Naive thymus-derived CD4-positive, alpha-beta T cell (primary cell): ENCODE data around the gene S100PBP. TPM values are rescaled to one million over a fixed set of nuclear protein-coding genes. Genes with fewer than 3 reads are reported as not detected.

Experiments used
- ATAC-seq: fragments of 150-1000 bp; cut with Tn5 transposase; 2 replicates; pipeline ENCODE4 v1.10.0; 2021; ENCODE audit warnings: mild to moderate bottlenecking, moderate library complexity
- CTCF ChIA-PET: fragments of 350-600 bp; sonication (Branson Sonifier 250); formaldehyde crosslinking; loops from one replicate; lab custom pipeline; 2021; ENCODE audit warnings: antibody characterized with exemption; lab: Charles Lee
- POLR2A ChIA-PET: fragments of 350-600 bp; sonication (Branson Sonifier 250); formaldehyde crosslinking; loops from one replicate; lab custom pipeline; 2021; ENCODE audit warnings: antibody characterized with exemption, inconsistent platforms; lab: Charles Lee
- DNase-seq, 9 donors: peaks; one replicate each; pipeline versions ENCODE4 v3.0.0 to v3.0.0-alpha.2; 2020 to 2022; ENCODE audit warnings: mixed read lengths in 1 of 9
- H3K27ac ChIP-seq: one replicate; pipeline ENCODE4 v1.7.0; 2013; ENCODE audit warnings: mild to moderate bottlenecking, low read depth, low read length, moderate library complexity
- H3K27me3 ChIP-seq, 2 donors: one replicate each; pipeline ENCODE4 v1.7.0; 2013; ENCODE audit warnings: low read length in 2 of 2, mild to moderate bottlenecking in 2 of 2, moderate library complexity in 2 of 2; ENCODE audit not compliant: control insufficient read depth in 2 of 2, insufficient read depth in 2 of 2
- H3K36me3 ChIP-seq, 3 experiments: 1 replicate in 2 of 3; 2 replicates in 1 of 3; pipeline ENCODE4 v1.7.0; 2013; ENCODE audit warnings: low read length in 3 of 3, mild to moderate bottlenecking in 3 of 3, moderate library complexity in 1 of 3; ENCODE audit not compliant: insufficient read depth in 3 of 3, control insufficient read depth in 2 of 3
- H3K4me1 ChIP-seq, 2 donors: one replicate each; pipeline ENCODE4 v1.7.0; 2013; ENCODE audit warnings: low read length in 2 of 2, mild to moderate bottlenecking in 2 of 2, moderate library complexity in 1 of 2; ENCODE audit not compliant: control insufficient read depth in 2 of 2, insufficient read depth in 2 of 2
- H3K4me3 ChIP-seq: 2 replicates; pipeline ENCODE4 v1.7.0; 2013; ENCODE audit warnings: mild to moderate bottlenecking, low read length
- H3K9me3 ChIP-seq, 3 experiments: 1 replicate in 2 of 3; 2 replicates in 1 of 3; pipeline ENCODE4 v1.7.0; 2013; ENCODE audit warnings: low read length in 3 of 3; ENCODE audit not compliant: control insufficient read depth in 2 of 3
- H3K27ac Mint-ChIP-seq, 9 donors: one replicate each; pipeline ENCODE4 v1.8.0; 2020 to 2022; ENCODE audit warnings: mixed read lengths in 9 of 9, mild to moderate bottlenecking in 8 of 9, moderate library complexity in 5 of 9, inconsistent platforms in 2 of 9
- H3K27me3 Mint-ChIP-seq, 5 donors: one replicate each; pipeline ENCODE4 v1.8.0; 2021 to 2022; ENCODE audit warnings: mixed read lengths in 5 of 5, mild to moderate bottlenecking in 1 of 5
- H3K36me3 Mint-ChIP-seq, 5 donors: one replicate each; pipeline ENCODE4 v1.8.0; 2020 to 2022; ENCODE audit warnings: mixed read lengths in 5 of 5, mild to moderate bottlenecking in 3 of 5, inconsistent platforms in 1 of 5
- H3K4me1 Mint-ChIP-seq, 7 donors: one replicate each; pipeline ENCODE4 v1.8.0; 2020 to 2022; ENCODE audit warnings: mixed read lengths in 7 of 7, mild to moderate bottlenecking in 3 of 7, inconsistent platforms in 1 of 7
- H3K4me3 Mint-ChIP-seq, 10 donors: one replicate each; pipeline ENCODE4 v1.8.0; 2020 to 2022; ENCODE audit warnings: mild to moderate bottlenecking in 10 of 10, mixed read lengths in 10 of 10, moderate library complexity in 6 of 10, inconsistent platforms in 2 of 10
- H3K9me3 Mint-ChIP-seq, 11 donors: one replicate each; pipeline ENCODE4 v1.8.0; 2020 to 2022; ENCODE audit warnings: mixed read lengths in 11 of 11, mild to moderate bottlenecking in 4 of 11, inconsistent platforms in 1 of 11, moderate library complexity in 1 of 11
- intact Hi-C, 2 donors: fragments of 100-400 bp; cut with micrococcal nuclease; formaldehyde crosslinking; loops; one replicate each; pipeline ENCODE4 v1.15.1; 2023
- polyA plus RNA-seq, 2 donors: library from polyadenylated mRNA; unstranded; fragments of 300-500 nt; fragmentation: Illumina TruSeq; gene quantifications; one replicate each; pipeline ENCODE4 v1.2.3, GENCODE V29; 2021
- total RNA-seq, 6 experiments: library from RNA in 5 of 6; stranded (reverse) in 5 of 6; gene quantifications; 1 replicate in 5 of 6; 2 replicates in 1 of 6; pipeline ENCODE4 v1.2.3 and lab custom pipeline; 2021 to 2026

The S100PBP gene
- total and polyA plus RNA-seq, 7 experiments from 2014 or later: 9.3 to 69.0 (median 56.3) TPM

DNA sequence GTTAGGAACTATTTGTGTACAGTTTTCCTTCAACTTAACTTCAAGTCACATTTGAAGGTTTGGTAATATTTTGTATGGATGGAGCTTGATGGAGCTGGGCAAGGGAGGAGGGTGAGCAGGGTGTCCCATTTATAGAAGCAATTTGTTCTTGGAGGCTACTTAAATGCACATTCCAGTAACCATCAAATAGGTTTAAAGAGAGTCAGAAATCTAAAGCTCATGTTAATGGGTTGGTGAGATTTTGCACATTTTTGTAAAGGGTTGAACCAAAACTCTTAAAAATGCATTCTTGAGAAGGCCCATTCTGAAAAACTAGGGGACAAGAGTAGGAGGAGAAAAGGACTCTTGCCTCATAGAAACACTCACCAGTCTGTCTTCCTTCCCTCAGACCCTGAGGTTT, 43.1 kb downstream of the S100PBP start:
- Histone ChIP-seq H3K9me3 (no peaks in the 10 kb centered on the region), H3K27ac (no peak overlapping the region), H3K27me3 (no peaks in the 10 kb centered on the region), H3K4me1 (no peaks in the 10 kb centered on the region), H3K36me3 (peaks cover 0 to 35% (median 0%) of the 10 kb centered on the region in 3 experiments), H3K4me3 (no peak overlapping the region)
- intact Hi-C loops: no loop called here
- ChIA-PET POLR2A (no interaction called here), CTCF (no interaction called here)
- Mint-ChIP-seq H3K4me1 (peaks cover 0 to 5% (median 0%) of the 10 kb centered on the region in 7 donors), H3K27me3 (no peaks in the 10 kb centered on the region), H3K27ac (no peak overlapping the region), H3K36me3 (peaks cover 0 to 68% (median 26%) of the 10 kb centered on the region in 5 donors), H3K9me3 (no peaks in the 10 kb centered on the region), H3K4me3 (no peak overlapping the region)
- ATAC-seq: no peak
- no peak for DNase-seq

DNA sequence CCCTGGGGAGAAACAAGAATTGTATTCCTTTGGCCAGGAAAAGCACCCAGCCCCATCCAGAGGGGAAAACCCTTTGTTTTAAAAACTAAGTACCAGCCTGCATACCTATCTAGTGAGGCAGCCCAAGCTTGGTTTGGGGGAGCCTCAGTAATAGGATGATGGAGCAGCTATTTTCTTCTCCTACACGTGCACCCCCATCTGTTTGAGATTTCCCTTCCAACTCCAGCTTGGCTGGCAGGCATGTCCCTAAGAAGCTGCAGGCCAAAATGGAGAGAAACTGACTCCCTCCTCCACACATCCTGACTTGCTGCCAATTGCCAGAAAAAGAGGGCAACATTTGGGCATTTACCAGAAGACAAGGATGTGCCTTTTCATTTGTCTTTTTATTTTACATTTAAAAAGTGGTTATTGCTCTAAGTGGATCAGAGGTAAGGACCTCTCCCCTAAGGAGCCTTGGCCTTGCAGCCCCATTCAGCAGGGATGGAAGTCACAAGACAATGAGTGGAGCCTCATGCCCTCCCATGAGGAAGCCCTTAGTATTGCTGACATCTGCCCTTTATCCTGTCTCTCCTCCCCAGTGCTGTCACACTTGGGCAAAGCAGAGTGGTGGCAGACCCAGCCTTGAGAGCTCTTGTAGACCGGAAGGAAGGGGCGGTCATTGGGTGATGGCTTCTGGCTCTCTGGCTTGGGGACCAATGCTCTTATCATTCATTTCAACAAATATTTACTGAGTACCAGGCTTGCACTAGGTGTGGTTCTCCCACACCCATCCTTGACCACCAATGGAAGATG, 44.6 kb downstream of the S100PBP start:
- DNase-seq (no peak), ATAC-seq (no peak)
- Histone ChIP-seq H3K4me3 (no peak overlapping the region), H3K9me3 (no peaks in the 10 kb centered on the region), H3K4me1 (no peaks in the 10 kb centered on the region), H3K27me3 (no peaks in the 10 kb centered on the region), H3K27ac (no peak overlapping the region), H3K36me3 (peaks cover 0 to 20% (median 0%) of the 10 kb centered on the region in 3 experiments)
- ChIA-PET CTCF (interaction anchor here (0.6 to 0.9 kb wide), 3 partner anchors 8 to 226 kb away, joined by 3 to 5 read pairs (median 3); no protein-coding TSS in a partner anchor), POLR2A (no interaction called here)
- intact Hi-C loops: no loop called here
- Mint-ChIP-seq H3K36me3 (peaks cover 0 to 61% (median 27%) of the 10 kb centered on the region in 5 donors), H3K27me3 (no peaks in the 10 kb centered on the region), H3K27ac (no peak overlapping the region), H3K4me3 (no peak overlapping the region), H3K9me3 (no peaks in the 10 kb centered on the region), H3K4me1 (peaks cover 0 to 5% (median 0%) of the 10 kb centered on the region in 7 donors)

DNA sequence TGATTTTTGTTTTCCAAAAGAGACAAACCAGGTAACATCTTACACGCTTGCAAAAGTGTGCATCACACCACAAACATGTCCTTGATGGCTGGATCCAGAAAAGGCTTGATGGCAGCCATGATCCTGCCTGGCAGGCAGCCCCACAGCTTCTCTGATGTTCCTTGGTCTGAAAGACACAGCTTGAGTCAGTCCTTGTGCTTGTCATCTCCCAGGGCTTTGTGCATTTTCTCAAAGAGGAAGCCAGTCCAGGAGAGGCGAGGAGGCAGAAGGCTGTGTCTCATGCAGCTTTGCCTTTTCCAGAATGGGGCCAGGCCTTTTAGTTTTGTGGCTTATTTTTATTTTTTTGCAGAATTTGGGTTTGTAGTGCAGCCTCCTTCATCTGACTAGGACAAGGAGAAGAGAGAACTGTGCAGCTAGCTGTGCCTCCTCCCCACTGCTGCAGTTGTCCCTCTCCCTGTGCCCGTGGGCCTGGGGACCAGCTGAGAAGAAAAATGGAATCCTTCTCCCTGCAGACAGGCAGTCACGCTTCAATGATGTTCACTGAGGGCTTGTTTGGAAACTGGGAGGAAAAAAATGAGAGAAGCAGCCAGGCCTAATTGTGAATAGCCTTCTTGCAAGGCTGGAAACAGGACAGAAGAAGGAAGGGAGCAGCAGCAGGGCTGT, 45.9 kb downstream of the S100PBP start:
- Mint-ChIP-seq H3K4me3 (no peak overlapping the region), H3K27me3 (peaks cover 0 to under 1% (median 0%) of the 10 kb centered on the region in 5 donors), H3K4me1 (peaks cover 0 to 5% (median 0%) of the 10 kb centered on the region in 7 donors), H3K9me3 (no peaks in the 10 kb centered on the region), H3K27ac (no peak overlapping the region), H3K36me3 (peaks cover 3 to 64% (median 28%) of the 10 kb centered on the region in 5 donors)
- no peaks in the 10 kb centered on the region for H3K9me3 ChIP-seq
- ChIA-PET CTCF (interaction anchor here (0.6 kb wide), 1 partner anchor 9 kb away, joined by 3 read pairs; no protein-coding TSS in a partner anchor), POLR2A (no interaction called here)
- ATAC-seq: no peak
- no peaks in the 10 kb centered on the region for H3K4me1 ChIP-seq
- H3K27ac ChIP-seq: no peak overlapping the region
- no peak overlapping the region for H3K4me3 ChIP-seq
- H3K36me3 ChIP-seq: peaks cover 0 to 11% (median 0%) of the 10 kb centered on the region in 3 experiments
- no peaks in the 10 kb centered on the region for H3K27me3 ChIP-seq
- DNase-seq: no peak
- intact Hi-C loops: no loop called here

DNA sequence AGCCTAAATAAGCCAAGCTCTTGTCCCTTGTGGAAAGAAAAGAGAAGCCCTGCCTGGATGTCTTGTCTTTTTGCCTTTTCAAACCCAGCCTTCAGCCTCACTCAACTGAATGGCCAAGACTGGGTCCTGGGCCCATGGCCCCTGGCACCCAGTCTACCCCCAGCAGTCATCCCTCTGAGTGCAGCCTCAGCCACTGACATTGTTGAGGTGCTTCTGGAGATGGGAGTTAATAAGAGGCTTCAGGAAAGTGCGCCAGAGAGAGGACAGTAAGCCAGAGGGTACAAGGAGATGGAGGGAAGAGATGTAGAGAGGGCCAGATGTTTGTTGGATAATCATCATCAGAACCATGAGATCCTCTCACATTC, 46.4 kb downstream of the S100PBP start:
- Mint-ChIP-seq H3K27ac (no peak overlapping the region), H3K27me3 (peaks cover under 1 to 6% (median 5%) of the 10 kb centered on the region in 5 donors), H3K4me1 (peaks cover 0 to 5% (median 0%) of the 10 kb centered on the region in 7 donors), H3K36me3 (peaks cover 8 to 68% (median 33%) of the 10 kb centered on the region in 5 donors), H3K9me3 (no peaks in the 10 kb centered on the region), H3K4me3 (no peak overlapping the region)
- POLR2A ChIA-PET: no interaction called here
- H3K9me3 ChIP-seq: no peaks in the 10 kb centered on the region
- CTCF ChIA-PET: no interaction called here
- ATAC-seq (no peak), DNase-seq (no peak)
- no peak overlapping the region for H3K27ac ChIP-seq
- H3K36me3 ChIP-seq: peaks cover 0 to 7% (median 0%) of the 10 kb centered on the region in 3 experiments
- H3K4me1 ChIP-seq: no peaks in the 10 kb centered on the region
- intact Hi-C loops: no loop called here
- H3K27me3 ChIP-seq: no peaks in the 10 kb centered on the region
- no peak overlapping the region for H3K4me3 ChIP-seq

DNA sequence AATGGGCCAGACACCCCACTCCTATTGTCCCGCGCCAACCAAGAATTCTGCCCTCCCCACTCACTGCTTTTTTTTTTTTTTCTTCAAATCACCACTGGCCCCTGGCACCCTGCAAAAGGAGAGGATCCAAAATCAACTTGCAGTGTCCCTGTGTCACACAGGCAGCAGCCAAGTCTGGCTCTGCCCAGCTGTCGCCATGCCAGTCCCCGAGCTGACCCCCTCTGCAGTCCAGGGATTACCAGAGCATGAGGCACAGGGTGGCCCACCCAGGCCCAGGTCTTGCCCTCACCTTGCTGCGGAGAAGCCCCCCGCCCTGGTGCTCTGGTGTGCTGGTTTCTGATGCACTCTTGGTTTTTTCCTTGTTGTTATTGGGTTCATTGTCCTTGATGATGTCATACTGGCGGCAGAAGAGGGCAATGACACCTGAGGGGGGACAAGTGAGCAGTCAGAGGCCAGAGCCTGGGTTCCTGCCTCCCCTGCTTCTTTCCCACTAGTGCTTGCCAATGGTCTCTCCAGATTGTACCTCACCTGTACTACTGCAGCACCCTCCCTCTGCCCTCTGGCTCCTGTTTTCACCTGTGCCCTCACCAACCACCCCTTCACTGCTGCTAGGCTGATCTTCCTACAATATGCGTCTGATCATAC, 47.0 kb downstream of the S100PBP start:
- ChIA-PET CTCF (no interaction called here), POLR2A (no interaction called here)
- Histone ChIP-seq H3K9me3 (no peaks in the 10 kb centered on the region), H3K4me3 (no peak overlapping the region), H3K4me1 (no peaks in the 10 kb centered on the region), H3K27me3 (no peaks in the 10 kb centered on the region), H3K27ac (no peak overlapping the region), H3K36me3 (peaks cover 0 to under 1% (median 0%) of the 10 kb centered on the region in 3 experiments)
- no peak overlapping the region for H3K27ac Mint-ChIP-seq
- no peak overlapping the region for H3K4me3 Mint-ChIP-seq
- H3K9me3 Mint-ChIP-seq: no peaks in the 10 kb centered on the region
- H3K36me3 Mint-ChIP-seq: peaks cover 12 to 65% (median 33%) of the 10 kb centered on the region in 5 donors
- intact Hi-C loops: no loop called here
- no peak for ATAC-seq
- peaks cover under 1 to 6% (median 3%) of the 10 kb centered on the region in 7 donors for H3K4me1 Mint-ChIP-seq
- DNase-seq: no peak
- peaks cover 7 to 12% (median 11%) of the 10 kb centered on the region in 5 donors for H3K27me3 Mint-ChIP-seq

DNA sequence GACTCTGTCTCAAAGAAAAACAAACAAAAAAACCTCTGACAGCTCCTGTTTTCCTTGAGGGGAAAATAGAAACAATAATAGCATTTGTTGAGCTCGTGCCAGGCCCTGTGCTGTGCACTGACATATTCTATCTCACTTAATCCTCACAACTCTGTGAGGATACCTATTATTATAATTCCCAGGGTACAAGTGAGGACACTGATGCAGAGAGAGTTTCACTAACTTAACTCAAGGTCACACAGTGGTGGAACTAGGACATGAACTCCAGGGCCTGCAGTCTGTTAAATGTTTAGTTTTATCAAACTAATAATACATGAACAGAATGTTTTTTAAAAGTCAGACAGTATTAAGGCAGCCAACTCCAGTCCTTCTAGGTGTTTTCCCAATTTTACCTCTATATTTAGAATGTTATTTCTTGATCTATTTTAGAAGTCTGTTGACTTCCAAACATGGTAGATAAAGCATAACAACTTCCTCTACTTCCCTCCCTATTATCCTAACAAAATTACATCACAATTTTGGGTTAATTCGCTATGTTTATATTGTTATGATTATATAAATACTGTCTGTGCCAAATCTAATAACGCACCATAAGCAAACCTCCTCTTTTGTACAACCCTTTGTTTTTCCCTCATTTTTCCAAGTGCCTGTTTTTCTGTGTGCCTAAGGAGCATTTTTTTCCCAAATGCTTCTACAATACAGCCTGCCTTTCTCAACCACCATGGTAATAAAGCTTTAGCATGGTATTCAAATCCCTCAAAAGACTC, 48.4 kb downstream of the S100PBP start:
- ChIA-PET POLR2A (no interaction called here), CTCF (no interaction called here)
- no peak overlapping the region for H3K27ac ChIP-seq
- H3K27me3 ChIP-seq: peaks cover 0 to 5% of the 10 kb centered on the region in 2 donors
- intact Hi-C loops: no loop called here
- H3K4me1 Mint-ChIP-seq: peaks cover 6 to 14% (median 9%) of the 10 kb centered on the region in 7 donors
- no peak overlapping the region for H3K27ac Mint-ChIP-seq
- H3K9me3 ChIP-seq: no peaks in the 10 kb centered on the region
- no peak overlapping the region for H3K4me3 ChIP-seq
- H3K4me3 Mint-ChIP-seq: no peak overlapping the region
- H3K36me3 ChIP-seq: no peaks in the 10 kb centered on the region
- DNase-seq (no peak), ATAC-seq (no peak)
- no peaks in the 10 kb centered on the region for H3K9me3 Mint-ChIP-seq
- H3K27me3 Mint-ChIP-seq: peaks cover 16 to 21% (median 19%) of the 10 kb centered on the region in 5 donors
- H3K4me1 ChIP-seq: peaks cover 0 to 3% of the 10 kb centered on the region in 2 donors
- peaks cover 15 to 60% (median 33%) of the 10 kb centered on the region in 5 donors for H3K36me3 Mint-ChIP-seq
